GM19193 (cell line): ENCODE measurements around the gene ATXN7L1.

ENCODE experiments used
- POLR2A ChIP-seq: IDR thresholded peaks from 4 replicates; pipeline ENCODE4 v1.6.1; 2011; ENCODE audit not compliant: insufficient read depth, insufficient read length; ENCODE audit errors: extremely low read depth

ATXN7L1 gene

DNA sequence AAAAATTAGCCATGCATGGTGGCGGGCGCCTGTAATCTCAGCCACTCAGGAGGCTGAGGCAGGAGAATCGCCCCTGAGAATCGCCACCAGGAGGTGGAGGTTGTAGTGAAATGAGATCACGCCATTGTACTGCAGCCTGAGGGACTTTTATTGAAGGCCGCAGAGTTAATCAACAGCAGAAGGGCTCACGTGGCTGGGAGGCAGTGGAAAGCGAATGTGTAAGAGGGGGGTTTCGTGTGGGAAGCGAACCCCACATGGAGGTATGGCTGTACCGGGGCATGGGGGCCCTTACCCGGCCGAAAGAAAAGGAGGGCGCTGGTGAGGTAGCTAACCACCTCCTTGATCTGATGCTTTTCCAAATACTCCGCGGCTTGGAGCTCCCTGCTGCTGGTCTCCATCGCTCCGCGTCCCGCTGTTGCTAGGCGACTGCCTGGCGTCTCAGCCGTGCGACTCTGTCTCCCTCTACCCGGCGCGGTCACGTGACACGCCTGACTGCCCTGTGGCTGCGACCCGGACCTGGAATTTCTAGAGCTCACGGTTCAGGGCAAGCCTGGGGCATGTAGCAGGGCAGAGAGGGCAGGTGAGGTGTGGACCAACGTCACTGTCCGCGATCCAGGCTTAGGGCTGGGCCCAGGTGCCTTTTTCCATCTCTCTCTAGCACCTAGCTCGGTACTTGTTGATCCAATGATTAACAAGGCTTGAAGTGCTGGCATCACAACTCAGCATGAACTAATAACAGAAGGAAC is 295.2 kb downstream of the ATXN7L1 start, which contains the start of gene EFCAB10:
TSS of gene EFCAB10 (minus strand) at position 428 of the 746 bp plus-strand sequence. CDS start at position 398, 30 bp downstream.
- TF ChIP-seq POLR2A, result no peak

DNA sequence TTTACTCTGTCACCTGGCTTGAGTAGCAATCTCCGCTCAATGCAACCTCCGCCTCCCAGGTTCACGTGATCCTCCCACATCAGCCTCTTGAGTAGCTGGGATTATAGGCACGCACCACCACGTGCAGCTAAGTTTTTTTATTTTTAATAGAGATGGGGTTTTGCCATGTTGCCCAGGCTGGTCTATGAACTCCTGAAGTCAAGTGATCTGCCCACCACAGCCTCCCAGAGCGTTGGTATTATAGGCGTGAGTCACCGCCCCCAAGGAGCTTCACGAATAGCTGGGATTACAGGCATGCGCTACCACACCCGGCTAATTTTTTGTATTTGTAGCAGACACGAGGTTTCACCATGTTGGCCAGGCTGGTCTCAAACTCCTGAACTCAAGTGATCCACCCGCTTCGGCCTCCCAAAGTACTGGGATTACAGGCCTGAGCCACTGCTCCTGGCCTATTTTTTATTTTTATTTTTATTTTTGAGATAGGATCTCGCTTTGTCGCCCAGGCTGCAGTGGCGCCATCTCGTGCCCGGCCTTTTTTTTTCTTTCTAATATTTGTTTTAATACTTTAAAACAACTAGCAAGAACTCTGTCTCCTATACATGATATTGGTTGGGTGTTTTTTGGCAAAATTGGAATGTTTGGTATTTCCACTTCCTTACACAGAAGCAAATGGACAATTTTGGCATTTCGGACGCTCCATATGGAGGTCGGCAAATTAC is 296.2 kb downstream of the ATXN7L1 start:
- TF ChIP-seq POLR2A, result no peak

DNA sequence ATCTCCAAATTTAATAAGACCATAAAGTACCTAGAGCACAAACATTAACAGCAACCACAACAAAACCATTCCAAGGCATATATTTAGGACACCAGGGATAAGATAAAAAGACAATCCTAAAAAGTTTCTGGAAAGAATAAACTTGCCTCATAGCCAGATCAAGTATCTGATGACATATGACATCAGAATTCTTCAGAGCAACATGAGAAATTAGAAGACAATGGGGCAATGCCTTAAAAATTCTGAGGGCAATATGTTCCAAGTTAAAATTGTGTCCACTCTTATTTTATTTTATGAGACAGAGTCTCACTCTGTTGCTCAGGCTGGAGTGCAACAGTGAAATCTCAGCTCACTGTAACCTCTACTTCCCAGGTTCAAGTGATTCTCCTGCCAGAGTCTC is 297.9 kb downstream of the ATXN7L1 start:
- TF ChIP-seq POLR2A, result no peak

DNA sequence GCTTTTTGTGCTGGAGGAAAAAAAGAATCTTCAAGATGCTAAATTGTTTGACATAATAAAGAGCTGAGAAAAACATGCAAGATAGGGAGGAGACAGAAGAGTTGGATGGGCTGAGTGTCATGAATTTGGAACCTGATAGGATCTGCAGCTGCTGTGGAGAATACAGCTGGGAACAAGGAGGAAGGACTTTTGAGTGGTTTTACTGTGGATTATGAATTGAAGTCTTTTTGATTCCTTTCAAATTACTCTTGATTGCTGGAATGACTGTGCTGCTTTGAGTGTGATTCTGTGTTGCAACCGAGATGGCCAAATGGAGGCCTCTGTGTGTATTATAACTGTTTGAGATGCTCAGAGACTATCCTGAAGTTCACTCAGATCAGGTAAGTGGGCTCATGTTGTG is 299.1 kb downstream of the ATXN7L1 start:
- TF ChIP-seq POLR2A, result no peak

DNA sequence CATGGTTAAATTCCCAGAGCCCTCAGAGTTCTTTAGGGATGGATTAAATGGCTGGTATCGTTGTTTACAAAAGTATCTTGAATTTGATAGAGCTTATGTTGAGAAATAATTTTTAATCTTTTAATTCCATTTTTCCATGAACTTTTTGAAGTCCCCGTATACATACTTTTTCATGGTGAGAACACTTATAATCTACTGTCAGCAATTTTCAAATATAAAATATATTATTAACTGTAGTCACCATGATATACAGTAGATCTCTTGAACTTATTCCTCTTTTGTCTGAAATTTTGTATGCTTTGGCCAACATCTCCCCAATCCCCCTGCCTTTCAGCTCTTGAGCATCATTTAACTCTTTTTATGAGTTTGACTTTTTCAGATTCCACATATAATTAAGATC is 304.5 kb downstream of the ATXN7L1 start:
- TF ChIP-seq POLR2A, result no peak

DNA sequence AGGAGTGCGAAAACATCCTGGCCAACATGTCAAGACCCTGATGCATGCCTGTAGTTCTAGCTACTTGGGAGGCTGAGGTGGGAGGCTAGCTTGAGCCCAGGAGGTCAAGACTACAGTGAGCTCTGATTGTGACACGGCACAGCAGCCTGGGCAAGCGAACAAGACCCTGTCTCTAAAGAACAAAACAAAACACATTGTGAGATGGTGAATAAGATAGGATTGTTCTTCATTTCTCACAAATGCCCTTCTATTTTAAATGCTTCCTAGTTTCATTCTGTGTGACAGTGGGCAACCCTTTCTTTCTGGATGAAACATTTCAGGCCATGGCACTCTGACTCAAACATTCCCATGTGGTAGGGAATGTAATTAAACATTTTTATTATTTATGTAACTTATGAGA is 308.6 kb downstream of the ATXN7L1 start:
- no peak for TF ChIP-seq POLR2A

DNA sequence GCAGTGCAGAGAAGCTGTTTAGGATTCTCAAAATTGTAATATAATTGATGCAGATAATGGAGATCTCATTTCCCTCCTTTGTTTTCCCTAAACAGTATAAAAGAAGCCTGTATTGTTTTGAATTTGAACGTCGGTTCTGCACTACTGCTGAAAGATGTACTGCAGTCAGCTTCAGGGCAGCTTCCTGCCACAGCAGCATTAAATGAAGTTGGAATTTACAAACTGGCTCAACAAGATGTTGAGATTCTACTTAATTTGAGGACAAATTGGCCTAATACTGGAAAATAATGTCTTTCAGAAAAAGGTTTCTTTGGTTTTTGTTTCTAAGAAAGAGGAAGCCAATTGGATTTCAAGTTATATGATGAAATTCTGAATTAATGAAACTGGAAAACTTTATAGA is 309.4 kb downstream of the ATXN7L1 start:
- no peak for TF ChIP-seq POLR2A

DNA sequence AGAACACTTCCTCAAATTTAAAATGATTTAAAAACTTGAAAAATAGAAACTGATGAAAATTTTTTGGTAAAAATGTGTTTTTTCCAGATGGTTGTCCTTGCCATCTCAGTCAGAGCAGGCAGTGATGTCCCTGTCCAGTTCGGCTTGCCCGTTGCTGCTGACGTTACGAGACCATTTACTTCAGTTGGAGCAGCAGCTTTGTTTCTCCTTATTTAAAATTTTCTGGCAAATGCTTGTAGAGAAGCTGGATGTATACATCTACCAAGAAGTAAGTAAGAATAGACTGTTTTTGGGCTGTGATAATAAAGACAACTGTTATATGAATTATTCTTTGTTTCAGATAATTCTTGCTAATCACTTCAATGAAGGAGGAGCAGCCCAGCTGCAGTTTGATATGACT is 311.2 kb downstream of the ATXN7L1 start:
- TF ChIP-seq POLR2A, result no peak

DNA sequence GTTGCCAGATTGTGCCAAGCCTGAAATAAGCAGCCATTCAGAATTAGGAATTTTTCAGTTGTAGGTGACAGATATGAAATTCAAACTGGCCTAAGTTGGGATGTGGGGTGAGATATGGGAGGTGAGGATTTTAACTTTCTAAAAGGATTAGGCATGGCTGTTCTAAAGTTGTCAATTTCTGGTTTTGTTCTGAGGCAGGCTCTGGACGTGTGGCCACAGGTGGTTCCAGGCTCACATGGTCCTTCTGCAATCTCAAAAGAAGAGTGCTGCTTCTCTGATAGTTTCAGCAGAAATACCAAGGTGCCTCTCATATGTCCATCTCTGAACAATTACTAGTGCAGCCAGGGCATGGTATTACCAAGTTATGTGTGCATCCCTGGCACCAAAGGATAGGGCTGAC is 316.5 kb downstream of the ATXN7L1 start:
- no peak for TF ChIP-seq POLR2A
